H9 (cell line): ENCODE measurements around the gene MUC15. TPM values are rescaled to one million over a fixed set of nuclear protein-coding genes. Genes with fewer than 3 reads are reported as not detected.

Experiments used
- DNase-seq: peaks from one replicate; pipeline ENCODE4 v3.0.0-alpha.2; 2017
- H2AFZ ChIP-seq: one replicate; pipeline ENCODE4 v1.6.1; 2013; ENCODE audit warnings: mild to moderate bottlenecking, low read length, control low read depth, moderate library complexity
- H2AK5ac ChIP-seq: 2 replicates; pipeline ENCODE4 v1.6.1; 2013; ENCODE audit warnings: low read length, control low read depth, mixed read lengths; ENCODE audit not compliant: insufficient read length
- H2BK120ac ChIP-seq: one replicate; pipeline ENCODE4 v1.6.1; 2013; ENCODE audit warnings: low read depth, mild to moderate bottlenecking, low read length, control low read depth, inconsistent platforms; ENCODE audit not compliant: poor library complexity, severe bottlenecking
- H2BK12ac ChIP-seq: 2 replicates; pipeline ENCODE4 v1.6.1; 2013; ENCODE audit warnings: low read length, control low read depth, mixed read lengths, low read depth; ENCODE audit not compliant: insufficient read length
- H2BK15ac ChIP-seq: 2 replicates; pipeline ENCODE4 v1.6.1; 2013; ENCODE audit warnings: low read depth, low read length, control low read depth
- H2BK20ac ChIP-seq: one replicate; pipeline ENCODE4 v1.6.1; 2013; ENCODE audit warnings: low read depth, mild to moderate bottlenecking, low read length, control low read depth, inconsistent platforms; ENCODE audit not compliant: poor library complexity, severe bottlenecking
- H2BK5ac ChIP-seq: 2 replicates; pipeline ENCODE4 v1.6.1; 2013; ENCODE audit warnings: low read length, control low read depth, mixed read lengths; ENCODE audit not compliant: insufficient read length
- H3K14ac ChIP-seq: 2 replicates; pipeline ENCODE4 v1.6.1; 2013; ENCODE audit warnings: low read length, control low read depth; ENCODE audit not compliant: insufficient read depth
- H3K18ac ChIP-seq: 2 replicates; pipeline ENCODE4 v1.6.1; 2013; ENCODE audit warnings: low read depth, mild to moderate bottlenecking, mixed read lengths, low read length, control low read depth; ENCODE audit not compliant: insufficient read length
- H3K23ac ChIP-seq: 2 replicates; pipeline ENCODE4 v1.6.1; 2013; ENCODE audit warnings: low read length, control low read depth, mixed read lengths, low read depth; ENCODE audit not compliant: insufficient read length
- H3K23me2 ChIP-seq: 2 replicates; pipeline ENCODE4 v1.6.1; 2013; ENCODE audit warnings: low read depth, mild to moderate bottlenecking, mixed read lengths, low read length, control low read depth; ENCODE audit not compliant: insufficient read length, poor library complexity, severe bottlenecking
- H3K27ac ChIP-seq: 2 replicates; pipeline ENCODE4 v1.5.1; 2013; ENCODE audit warnings: low read length, control low read depth, mixed read lengths, low read depth; ENCODE audit not compliant: insufficient read length
- H3K27me3 ChIP-seq: 2 replicates; pipeline ENCODE4 v1.6.1; 2013; ENCODE audit warnings: low read length, control low read depth, inconsistent platforms; ENCODE audit not compliant: insufficient read depth
- H3K4ac ChIP-seq: 2 replicates; pipeline ENCODE4 v1.6.1; 2013; ENCODE audit warnings: low read depth, mild to moderate bottlenecking, control low read depth, inconsistent platforms, low read length, moderate library complexity
- H3K4me1 ChIP-seq: 2 replicates; pipeline ENCODE4 v1.6.1; 2013; ENCODE audit warnings: low read length, control low read depth, inconsistent platforms; ENCODE audit not compliant: insufficient read depth
- H3K4me2 ChIP-seq: 2 replicates; pipeline ENCODE4 v1.6.1; 2013; ENCODE audit warnings: low read length, control low read depth, mixed read lengths; ENCODE audit not compliant: insufficient read length, insufficient read depth
- H3K56ac ChIP-seq: 2 replicates; pipeline ENCODE4 v1.6.1; 2013; ENCODE audit warnings: low read depth, mild to moderate bottlenecking, mixed read lengths, low read length, control low read depth; ENCODE audit not compliant: insufficient read length
- H3K79me1 ChIP-seq: 2 replicates; pipeline ENCODE4 v1.6.1; 2013; ENCODE audit warnings: low read depth, mild to moderate bottlenecking, moderate library complexity, low read length, control low read depth, inconsistent platforms; ENCODE audit not compliant: insufficient read depth, poor library complexity, severe bottlenecking
- H3K79me2 ChIP-seq: 2 replicates; pipeline ENCODE4 v1.6.1; 2013; ENCODE audit warnings: low read length, control low read depth, inconsistent platforms; ENCODE audit not compliant: insufficient read depth
- H3K9ac ChIP-seq: 2 replicates; pipeline ENCODE4 v1.6.1; 2013; ENCODE audit warnings: low read length, control low read depth, mixed read lengths; ENCODE audit not compliant: insufficient read length; ENCODE audit errors: extremely low read depth
- H3K9me3 ChIP-seq: one replicate; pipeline ENCODE4 v1.6.1; 2013; ENCODE audit warnings: low read depth, low read length, inconsistent platforms; ENCODE audit not compliant: control insufficient read depth
- H3T11ph ChIP-seq: one replicate; pipeline ENCODE4 v1.6.1; 2013; ENCODE audit warnings: mild to moderate bottlenecking, low read length, control low read depth, inconsistent platforms
- H4K20me1 ChIP-seq: one replicate; pipeline ENCODE4 v1.6.1; 2013; ENCODE audit not compliant: control insufficient read depth, insufficient read length, insufficient read depth
- H4K5ac ChIP-seq: 2 replicates; pipeline ENCODE4 v1.6.1; 2013; ENCODE audit warnings: low read depth, mild to moderate bottlenecking, mixed read lengths, low read length, control low read depth; ENCODE audit not compliant: insufficient read length
- H4K8ac ChIP-seq: replicated peaks from 2 replicates; pipeline ENCODE4 v1.6.1; 2013; ENCODE audit warnings: low read length, control low read depth, mixed read lengths, low read depth; ENCODE audit not compliant: insufficient read length
- H4K91ac ChIP-seq: 2 replicates; pipeline ENCODE4 v1.6.1; 2013; ENCODE audit warnings: low read depth, mild to moderate bottlenecking, moderate library complexity, mixed read lengths, low read length, control low read depth; ENCODE audit not compliant: insufficient read length
- H3K27ac Mint-ChIP-seq, 3 experiments: 2 replicates in 2 of 3; 3 replicates in 1 of 3; pipeline ENCODE4 v1.8.0; 2020 to 2021; ENCODE audit warnings: mixed read lengths in 3 of 3, mild to moderate bottlenecking in 1 of 3, moderate library complexity in 1 of 3
- H3K27me3 Mint-ChIP-seq: 2 replicates; pipeline ENCODE4 v1.8.0; 2021; ENCODE audit warnings: low read depth, mild to moderate bottlenecking, moderate library complexity, mixed read lengths
- H3K36me3 Mint-ChIP-seq, 3 experiments: 2 replicates in 2 of 3; 3 replicates in 1 of 3; pipeline ENCODE4 v1.8.0; 2020 to 2021; ENCODE audit warnings: low read depth in 3 of 3, mixed read lengths in 3 of 3; ENCODE audit not compliant: insufficient read depth in 1 of 3
- H3K4me1 Mint-ChIP-seq, 2 experiments: 2 replicates each; pipeline ENCODE4 v1.8.0; 2020; ENCODE audit warnings: mixed read lengths in 2 of 2
- H3K4me3 Mint-ChIP-seq, 2 experiments: 2 replicates in 1 of 2; 3 replicates in 1 of 2; pipeline ENCODE4 v1.8.0; 2020 to 2021; ENCODE audit warnings: mild to moderate bottlenecking in 2 of 2, mixed read lengths in 2 of 2, moderate library complexity in 1 of 2
- H3K9me3 Mint-ChIP-seq, 2 experiments: 2 replicates in 1 of 2; 3 replicates in 1 of 2; pipeline ENCODE4 v1.8.0; 2020; ENCODE audit warnings: mild to moderate bottlenecking in 2 of 2, mixed read lengths in 2 of 2, moderate library complexity in 1 of 2
- CTCF ChIP-seq: fragments of 200-600 bp; sonication (generic); conservative IDR thresholded peaks from 3 replicates; pipeline ENCODE4 v1.8.0; 2021; ENCODE audit warnings: antibody characterized with exemption, mild to moderate bottlenecking
- WGBS: extraction: QIAGEN DNeasy Blood & Tissue Kit; methylation state at CpG from one replicate; pipeline ENCODE4 v1.1.7; 2013; ENCODE audit warnings: missing lambda C conversion rate, low lambda C conversion rate, mixed read lengths; ENCODE audit not compliant: insufficient read length; ENCODE audit errors: extremely low coverage; 5-methylcytosine and 5-hydroxymethylcytosine counted together
- total RNA-seq: library from RNA; stranded (reverse); gene quantifications from 2 replicates; pipeline ENCODE4 v1.2.1, GENCODE V29; 2021

The MUC15 gene
- total RNA-seq, 1 experiment from 2014 or later, result not detected

GRCh38 chr11:26607725-26608506 lies 35.9 kb upstream of the MUC15 start:
- H3K9me3 ChIP-seq, result no peaks in the 10 kb centered on the region
- H2AFZ ChIP-seq, result no peak overlapping the region
- no peak for DNase-seq
- H3K9ac ChIP-seq, result no peak overlapping the region
- no peak overlapping the region for H3K4me3 Mint-ChIP-seq
- H3K23me2 ChIP-seq, result no peaks in the 10 kb centered on the region
- H3K56ac ChIP-seq, result no peak overlapping the region
- H3K79me1 ChIP-seq, result no peaks in the 10 kb centered on the region
- H2BK120ac ChIP-seq, result no peak overlapping the region
- no peak overlapping the region for H3K14ac ChIP-seq
- H3K27me3 ChIP-seq, result no peaks in the 10 kb centered on the region
- H3K4me1 Mint-ChIP-seq, result peaks cover 7 to 11% of the 10 kb centered on the region in 2 experiments; a peak in 3 of 4 replicates
- H3K27ac Mint-ChIP-seq, result no peak overlapping the region; a peak in 1 of 7 replicates
- H4K20me1 ChIP-seq, result no peaks in the 10 kb centered on the region
- no peak overlapping the region for H3K4ac ChIP-seq
- no peak for TF ChIP-seq CTCF
- H3K27me3 Mint-ChIP-seq, result no peaks in the 10 kb centered on the region
- no CpG with 5 or more reads among the region's 7 CpGs for WGBS
- no peak overlapping the region for H4K8ac ChIP-seq
- no peaks in the 10 kb centered on the region for H3K4me1 ChIP-seq
- H3K36me3 Mint-ChIP-seq, result peaks cover 0 to 16% (median 8%) of the 10 kb centered on the region in 3 experiments; a peak in 4 of 7 replicates
- H3K23ac ChIP-seq, result no peak overlapping the region
- no peak overlapping the region for H2BK20ac ChIP-seq
- H4K91ac ChIP-seq, result no peak overlapping the region
- H3K18ac ChIP-seq, result no peak overlapping the region
- H3K27ac ChIP-seq, result no peak overlapping the region
- no peak overlapping the region for H2BK5ac ChIP-seq
- no peak overlapping the region for H3T11ph ChIP-seq
- no peaks in the 10 kb centered on the region for H3K79me2 ChIP-seq
- no peak overlapping the region for H4K5ac ChIP-seq
- H3K4me2 ChIP-seq, result no peak overlapping the region
- no peak overlapping the region for H2BK12ac ChIP-seq
- H2BK15ac ChIP-seq, result no peak overlapping the region
- no peak overlapping the region for H2AK5ac ChIP-seq
- peaks cover 17 to 19% of the 10 kb centered on the region in 2 experiments; a peak in 4 of 5 replicates for H3K9me3 Mint-ChIP-seq
